Loucy (cell line): Measurements from ENCODE around the gene NTPCR.
A peak's percentile ranks its signal among the peaks of the same experiment; 100 is the strongest.

Experiments
- H2AFZ ChIP-seq: fragments of 200-600 bp; sonication (generic); 2 replicates; pipeline ENCODE4 v1.6.0; 2016; ENCODE audit warnings: antibody characterized with exemption, mild to moderate bottlenecking, low read length, moderate library complexity
- H3F3A ChIP-seq: fragments of 200-600 bp; 2 replicates; pipeline ENCODE4 v1.6.0; 2016; ENCODE audit warnings: antibody characterized with exemption, low read depth, mild to moderate bottlenecking
- H3K27me3 ChIP-seq: fragments of 200-600 bp; sonication (generic); 2 replicates; pipeline ENCODE4 v1.6.1; 2014; ENCODE audit warnings: low read length, mild to moderate bottlenecking; ENCODE audit not compliant: insufficient read depth, poor library complexity, severe bottlenecking
- H3K36me3 ChIP-seq: fragments of 200-600 bp; sonication (generic); 2 replicates; pipeline ENCODE4 v1.6.1; 2016; ENCODE audit warnings: low read length; ENCODE audit not compliant: insufficient read depth
- H3K4me1 ChIP-seq: fragments of 200-600 bp; sonication (generic); 2 replicates; pipeline ENCODE4 v1.5.1; 2014; ENCODE audit warnings: low read length, mild to moderate bottlenecking; ENCODE audit not compliant: insufficient read depth, poor library complexity, severe bottlenecking
- H3K4me2 ChIP-seq: fragments of 200-600 bp; sonication (generic); 2 replicates; pipeline ENCODE4 v1.6.0; 2014; ENCODE audit warnings: antibody characterized with exemption, low read length, low read depth, mild to moderate bottlenecking; ENCODE audit not compliant: poor library complexity, severe bottlenecking
- H3K4me3 ChIP-seq: fragments of 200-600 bp; sonication (generic); 2 replicates; pipeline ENCODE4 v1.5.1; 2014; ENCODE audit warnings: low read length, mild to moderate bottlenecking, mixed read lengths; ENCODE audit not compliant: poor library complexity, severe bottlenecking
- H3K79me2 ChIP-seq: fragments of 200-600 bp; sonication (generic); 2 replicates; pipeline ENCODE4 v1.6.1; 2014; ENCODE audit warnings: low read length; ENCODE audit not compliant: insufficient read depth
- H3K9ac ChIP-seq: fragments of 200-600 bp; sonication (generic); 2 replicates; pipeline ENCODE4 v1.6.0; 2014; ENCODE audit warnings: mild to moderate bottlenecking, low read depth, low read length, moderate library complexity; ENCODE audit not compliant: poor library complexity, severe bottlenecking
- H3K9me2 ChIP-seq: fragments of 200-600 bp; sonication (generic); replicated peaks from 2 replicates; pipeline ENCODE4 v1.6.1; 2016; ENCODE audit warnings: low read depth, low read length, mixed read lengths
- H3K9me3 ChIP-seq: fragments of 200-600 bp; sonication (generic); 2 replicates; pipeline ENCODE4 v1.6.1; 2014; ENCODE audit warnings: mild to moderate bottlenecking, antibody characterized with exemption, low read length, low read depth; ENCODE audit not compliant: insufficient read depth
- H4K20me1 ChIP-seq: fragments of 200-600 bp; sonication (generic); 2 replicates; pipeline ENCODE4 v1.6.0; 2014; ENCODE audit warnings: antibody characterized with exemption, low read length, mild to moderate bottlenecking; ENCODE audit not compliant: insufficient read depth, poor library complexity, severe bottlenecking
- CTCF ChIP-seq: fragments of 200-600 bp; sonication (generic); conservative IDR thresholded peaks from 2 replicates; pipeline ENCODE4 v1.5.1; 2014; ENCODE audit warnings: mild to moderate bottlenecking, antibody characterized with exemption, low read length
- EZH2phosphoT487 ChIP-seq: fragments of 200-600 bp; IDR thresholded peaks from 2 replicates; pipeline ENCODE4 v1.6.1; 2018; ENCODE audit warnings: antibody characterized with exemption, mild to moderate bottlenecking, moderate library complexity, borderline replicate concordance

The NTPCR gene

GRCh38 chr1:232932486-232933425 lies 17.7 kb upstream of the NTPCR start:
- TF ChIP-seq CTCF (no peak), EZH2phosphoT487 (no peak)
- H3K9ac ChIP-seq: no peak overlapping the region
- no peaks in the 10 kb centered on the region for H3K79me2 ChIP-seq
- H3K9me2 ChIP-seq: no peaks in the 10 kb centered on the region
- no peak overlapping the region for H3K4me3 ChIP-seq
- no peak overlapping the region for H3K4me2 ChIP-seq
- peaks cover 21% of the 10 kb centered on the region for H3K4me1 ChIP-seq
- no peak overlapping the region for H2AFZ ChIP-seq
- no peaks in the 10 kb centered on the region for H3K27me3 ChIP-seq
- no peaks in the 10 kb centered on the region for H4K20me1 ChIP-seq
- no peaks in the 10 kb centered on the region for H3F3A ChIP-seq
- no peaks in the 10 kb centered on the region for H3K36me3 ChIP-seq
- no peaks in the 10 kb centered on the region for H3K9me3 ChIP-seq

GRCh38 chr1:232936941-232937340 lies 13.5 kb upstream of the NTPCR start:
- no peak overlapping the region for H3K4me3 ChIP-seq
- H3K4me1 ChIP-seq: peaks cover 23% of the 10 kb centered on the region
- no peaks in the 10 kb centered on the region for H3K9me3 ChIP-seq
- no peaks in the 10 kb centered on the region for H3K79me2 ChIP-seq
- H3K36me3 ChIP-seq: no peaks in the 10 kb centered on the region
- no peaks in the 10 kb centered on the region for H3F3A ChIP-seq
- no peaks in the 10 kb centered on the region for H3K27me3 ChIP-seq
- no peak overlapping the region for H3K4me2 ChIP-seq
- no peaks in the 10 kb centered on the region for H4K20me1 ChIP-seq
- no peaks in the 10 kb centered on the region for H3K9me2 ChIP-seq
- H2AFZ ChIP-seq: no peak overlapping the region
- no peak for TF ChIP-seq EZH2phosphoT487
- H3K9ac ChIP-seq: no peak overlapping the region

- Histone ChIP-seq H3K4me2 (peak overlapping the region; percentile 19), H2AFZ (peak overlapping the region; percentile 56)
Observed at GRCh38 chr1:232937741-232938375, 12.6 kb upstream of the NTPCR start.

More at GRCh38 chr1:232937741-232938375, 12.6 kb upstream of the NTPCR start:
- Histone ChIP-seq H3K9me2 (no peaks in the 10 kb centered on the region), H4K20me1 (no peaks in the 10 kb centered on the region), H3K79me2 (no peaks in the 10 kb centered on the region), H3K4me1 (peaks cover 23% of the 10 kb centered on the region), H3K36me3 (no peaks in the 10 kb centered on the region), H3K9me3 (no peaks in the 10 kb centered on the region), H3K9ac (peak overlapping the region; percentile 0), H3K27me3 (no peaks in the 10 kb centered on the region), H3F3A (no peaks in the 10 kb centered on the region), H3K4me3 (no peak overlapping the region)
- TF ChIP-seq CTCF: no peak
- no peak for TF ChIP-seq EZH2phosphoT487
